ENCODE results near the gene GRM5. TPM values are rescaled to one million over a fixed set of nuclear protein-coding genes. Genes with fewer than 3 reads are reported as not detected.
"Not testable (repeated sequence)": the region's sequence is repeated elsewhere in the genome, so short reads cannot be mapped to it uniquely, and the experiment has no call there.

Gene GRM5
- total RNA-seq, 1 experiment from 2014 or later: 0.20 TPM

- in situ Hi-C loops (cut with HindIII; ENCODE audit: low pct_unique_long_range_greater_than_20kb, low sequenced_read_pairs): no loop called here
- DNase-seq (ENCODE audit: low read depth): peak; percentile 68
Observed at GRCh38 chr11:88507771-88508417, 557.9 kb downstream of the GRM5 start.

- DNase-seq (ENCODE audit: low read depth): no peak
- in situ Hi-C loops (cut with HindIII; ENCODE audit: low pct_unique_long_range_greater_than_20kb, low sequenced_read_pairs): no loop called here
Observed at GRCh38 chr11:88501541-88501940, 564.2 kb downstream of the GRM5 start.

- in situ Hi-C loops (cut with HindIII; ENCODE audit: low pct_unique_long_range_greater_than_20kb, low sequenced_read_pairs): no loop called here
- no peak for DNase-seq (ENCODE audit: low read depth)
Observed at GRCh38 chr11:88495836-88496235, 569.9 kb downstream of the GRM5 start.

- DNase-seq (ENCODE audit: low read depth): no peak
Observed at GRCh38 chr11:88494848-88495247, 570.9 kb downstream of the GRM5 start.

GRCh38 chr11:88491674-88492073 lies 574.1 kb downstream of the GRM5 start:
- DNase-seq (ENCODE audit: low read depth): no peak
- in situ Hi-C loops (cut with HindIII; ENCODE audit: low pct_unique_long_range_greater_than_20kb, low sequenced_read_pairs): no loop called here

More at GRCh38 chr11:88494848-88495247, 570.9 kb downstream of the GRM5 start:
- in situ Hi-C loops (cut with HindIII; ENCODE audit: low pct_unique_long_range_greater_than_20kb, low sequenced_read_pairs): no loop called here

- in situ Hi-C loops (cut with HindIII; ENCODE audit: low pct_unique_long_range_greater_than_20kb, low sequenced_read_pairs): no loop called here
- DNase-seq (ENCODE audit: low read depth): no peak
Observed at GRCh38 chr11:88489030-88489429, 576.8 kb downstream of the GRM5 start.

- in situ Hi-C loops (cut with HindIII; ENCODE audit: low pct_unique_long_range_greater_than_20kb, low sequenced_read_pairs): no loop called here
- no peak for DNase-seq (ENCODE audit: low read depth)
Observed at GRCh38 chr11:88487646-88488045, 578.1 kb downstream of the GRM5 start.

- in situ Hi-C loops (cut with HindIII; ENCODE audit: low pct_unique_long_range_greater_than_20kb, low sequenced_read_pairs): no loop called here
- peak; percentile 35 for DNase-seq (ENCODE audit: low read depth)
Observed at GRCh38 chr11:88484873-88485621, 580.7 kb downstream of the GRM5 start.

- DNase-seq (ENCODE audit: low read depth): no peak
- in situ Hi-C loops (cut with HindIII; ENCODE audit: low pct_unique_long_range_greater_than_20kb, low sequenced_read_pairs): no loop called here
Observed at GRCh38 chr11:88482871-88483301, 582.9 kb downstream of the GRM5 start.

- in situ Hi-C loops (cut with HindIII; ENCODE audit: low pct_unique_long_range_greater_than_20kb, low sequenced_read_pairs): no loop called here
- peak; percentile 21 for DNase-seq (ENCODE audit: low read depth)
Observed at GRCh38 chr11:88480223-88480622, 585.6 kb downstream of the GRM5 start.

GRCh38 chr11:88478136-88478815 lies 587.5 kb downstream of the GRM5 start:
- DNase-seq (ENCODE audit: low read depth): no peak
- in situ Hi-C loops (cut with HindIII; ENCODE audit: low pct_unique_long_range_greater_than_20kb, low sequenced_read_pairs): no loop called here

GRCh38 chr11:88475991-88476418 lies 589.8 kb downstream of the GRM5 start:
- DNase-seq (ENCODE audit: low read depth): no peak
- in situ Hi-C loops (cut with HindIII; ENCODE audit: low pct_unique_long_range_greater_than_20kb, low sequenced_read_pairs): no loop called here

- in situ Hi-C loops (cut with HindIII; ENCODE audit: low pct_unique_long_range_greater_than_20kb, low sequenced_read_pairs): no loop called here
- DNase-seq (ENCODE audit: low read depth): no peak
Observed at GRCh38 chr11:88474655-88475054, 591.1 kb downstream of the GRM5 start.

- DNase-seq (ENCODE audit: low read depth): no peak
- in situ Hi-C loops (cut with HindIII; ENCODE audit: low pct_unique_long_range_greater_than_20kb, low sequenced_read_pairs): no loop called here
Observed at GRCh38 chr11:88469561-88470225, 596.1 kb downstream of the GRM5 start.

- in situ Hi-C loops (cut with HindIII; ENCODE audit: low pct_unique_long_range_greater_than_20kb, low sequenced_read_pairs): no loop called here
- no peak for DNase-seq (ENCODE audit: low read depth)
Observed at GRCh38 chr11:88464528-88464927, 601.3 kb downstream of the GRM5 start.

GRCh38 chr11:88463301-88463700 lies 602.5 kb downstream of the GRM5 start:
- in situ Hi-C loops (cut with HindIII; ENCODE audit: low pct_unique_long_range_greater_than_20kb, low sequenced_read_pairs); DNase-seq (ENCODE audit: low read depth): not testable (repeated sequence)

- DNase-seq (ENCODE audit: low read depth); in situ Hi-C loops (cut with HindIII; ENCODE audit: low pct_unique_long_range_greater_than_20kb, low sequenced_read_pairs): not testable (repeated sequence)
Observed at GRCh38 chr11:88458047-88458446, 607.7 kb downstream of the GRM5 start.

GRCh38 chr11:88455974-88456373 lies 609.8 kb downstream of the GRM5 start:
- DNase-seq (ENCODE audit: low read depth): no peak
- in situ Hi-C loops (cut with HindIII; ENCODE audit: low pct_unique_long_range_greater_than_20kb, low sequenced_read_pairs): no loop called here

- no peak for DNase-seq (ENCODE audit: low read depth)
- in situ Hi-C loops (cut with HindIII; ENCODE audit: low pct_unique_long_range_greater_than_20kb, low sequenced_read_pairs): no loop called here
Observed at GRCh38 chr11:88454881-88455280, 610.9 kb downstream of the GRM5 start.

All from Caki2 (cell line).